Measurements from ENCODE around the gene NBPF1. TPM values are rescaled to one million over a fixed set of nuclear protein-coding genes. Genes with fewer than 3 reads are reported as not detected.
A peak's percentile ranks its signal among the peaks of the same experiment; 100 is the strongest.
"Not testable (repeated sequence)": the region's sequence is repeated elsewhere in the genome, so short reads cannot be mapped to it uniquely, and the experiment has no call there.

The NBPF1 gene
- total and polyA plus RNA-seq, 4 donors, result 4.3 to 83.8 (median 29.9) TPM

DNA sequence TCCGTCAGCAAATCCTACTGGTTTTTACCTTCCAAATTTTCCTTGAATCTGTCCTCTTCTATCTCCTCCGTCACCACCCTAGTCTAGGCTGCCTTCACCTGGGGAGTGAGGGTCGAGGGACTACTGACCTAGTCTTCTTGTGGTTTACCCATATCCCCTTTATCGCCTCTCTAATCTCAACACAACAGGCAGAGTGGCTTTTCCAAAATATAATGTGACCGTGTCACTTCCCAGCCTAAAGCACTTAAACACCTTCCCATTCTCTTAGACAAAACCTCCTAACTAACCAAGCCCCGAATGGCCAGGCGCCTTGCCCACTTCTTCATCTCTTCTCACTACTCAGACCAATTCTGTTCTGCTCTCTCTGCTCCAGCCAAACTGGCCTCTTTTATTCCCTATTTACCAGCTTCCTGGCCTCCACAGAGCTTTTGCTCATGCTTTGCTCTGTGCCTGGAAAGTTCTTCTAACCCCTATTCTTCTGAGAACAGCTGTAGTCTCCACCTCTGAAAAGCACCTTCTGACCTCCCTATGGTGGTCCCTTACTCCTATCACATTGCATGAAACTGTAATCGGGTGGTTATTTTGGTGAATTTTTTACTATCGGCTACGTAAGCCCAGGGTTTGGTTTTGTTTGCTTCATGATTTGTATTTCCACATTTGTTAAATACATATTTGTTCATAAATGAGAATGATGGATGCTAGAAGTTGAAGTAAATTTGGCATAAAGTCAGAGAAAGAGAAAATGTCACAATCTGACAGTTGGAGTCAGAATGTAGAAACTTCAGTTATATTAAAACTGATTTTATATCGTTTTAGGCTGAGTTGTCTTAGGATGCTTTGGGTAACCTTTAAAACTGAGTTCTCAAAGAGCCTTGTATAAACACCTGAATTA lies 1.2 kb upstream of the NBPF1 start:
- WGBS, 2 donors, result 69 to 76% methylated on average over 11 of the region's 11 CpGs
- Histone ChIP-seq H3K27me3 (ENCODE audit: control insufficient read depth in 3 of 3, insufficient read depth in 3 of 3, low read length in 2 of 3) (no peaks in the 10 kb centered on the region), H3K9ac (ENCODE audit: insufficient read depth in 1 of 2, low read length in 2 of 2) (no peak overlapping the region), H3K9me3 (ENCODE audit: control insufficient read depth in 4 of 4, insufficient read depth in 3 of 4, low read length in 3 of 4) (no peaks in the 10 kb centered on the region), H3K4me1 (ENCODE audit: control insufficient read depth in 5 of 5, insufficient read depth in 5 of 5, low read length in 5 of 5) (peaks cover 0 to 21% (median 6%) of the 10 kb centered on the region in 5 donors), H3K27ac (ENCODE audit: low read depth in 1 of 2, low read length in 1 of 2) (no peak overlapping the region), H3K4me3 (no peak overlapping the region), H3K36me3 (ENCODE audit: control insufficient read depth in 4 of 4, insufficient read depth in 4 of 4, low read length in 4 of 4) (peaks cover 0 to 8% (median 3%) of the 10 kb centered on the region in 4 donors)
- DNase-seq (no peak), ATAC-seq (ENCODE audit: insufficient read depth, low FRiP score) (no peak)
- no peak for TF ChIP-seq CTCF (IDR thresholded peaks at IDR 0.05; ENCODE audit: control extremely low read depth, extremely low read depth)

DNA sequence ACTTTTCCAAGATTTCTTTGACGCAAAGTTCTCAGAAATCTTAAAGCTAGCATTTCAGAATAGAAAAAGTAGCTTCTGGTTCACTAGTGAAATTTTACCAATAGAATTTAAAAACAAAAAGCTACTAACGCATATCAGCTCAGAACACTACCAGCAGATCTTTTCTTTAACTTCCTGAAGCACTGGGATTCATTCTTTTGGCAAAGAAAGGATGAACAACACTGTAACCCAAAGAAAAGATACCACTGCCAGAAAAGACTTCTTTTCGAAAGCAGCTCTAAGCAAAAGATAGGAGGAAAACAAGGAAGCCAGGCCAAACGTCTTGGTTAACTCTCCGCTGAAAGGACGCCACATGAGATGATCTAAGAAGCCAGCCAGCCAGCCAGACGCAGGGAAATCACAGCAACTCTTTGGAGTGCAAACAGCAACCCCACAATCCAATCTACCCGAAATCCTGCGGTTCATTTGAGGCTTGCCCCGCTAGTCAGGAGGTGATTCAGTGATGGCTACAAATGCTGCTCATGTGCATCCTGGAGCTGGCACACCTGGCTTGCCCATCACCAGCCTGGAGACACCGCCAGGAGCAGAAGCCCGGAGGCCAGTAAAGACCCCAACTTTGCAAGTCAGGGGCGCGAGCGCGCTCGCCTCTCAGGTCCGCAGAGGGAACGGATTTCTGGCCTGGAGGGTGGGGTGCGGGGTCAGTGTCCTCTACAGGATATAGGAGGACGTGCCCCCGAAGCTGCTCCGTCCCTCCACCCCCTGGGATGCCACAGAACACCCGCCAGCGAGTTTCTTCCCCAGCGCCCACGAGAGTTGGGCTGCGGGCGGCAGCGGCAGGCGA lies 812 bp downstream of the NBPF1 start:
- ATAC-seq (ENCODE audit: insufficient read depth, low FRiP score), result peak; percentile 15
- peak; percentile 82 to 96 (median 92) for DNase-seq
- no peaks in the 10 kb centered on the region for H3K27me3 ChIP-seq (ENCODE audit: control insufficient read depth in 3 of 3, insufficient read depth in 3 of 3, low read length in 2 of 3)
- peak overlapping the region; percentile 72 for H3K4me3 ChIP-seq
- no peak for TF ChIP-seq CTCF (IDR thresholded peaks at IDR 0.05; ENCODE audit: control extremely low read depth, extremely low read depth)
- 4 to 6% methylated on average over 31 of the region's 31 CpGs for WGBS, 2 donors
- H3K36me3 ChIP-seq (ENCODE audit: control insufficient read depth in 4 of 4, insufficient read depth in 4 of 4, low read length in 4 of 4), result peaks cover 0 to 12% (median 10%) of the 10 kb centered on the region in 4 donors
- no peaks in the 10 kb centered on the region for H3K9me3 ChIP-seq (ENCODE audit: control insufficient read depth in 4 of 4, insufficient read depth in 3 of 4, low read length in 3 of 4)
- peak overlapping the region in 1 of 2 donors; percentile 49 for H3K27ac ChIP-seq (ENCODE audit: low read depth in 1 of 2, low read length in 1 of 2)
- H3K4me1 ChIP-seq (ENCODE audit: control insufficient read depth in 5 of 5, insufficient read depth in 5 of 5, low read length in 5 of 5), result peaks cover 0 to 21% (median 6%) of the 10 kb centered on the region in 5 donors
- H3K9ac ChIP-seq (ENCODE audit: insufficient read depth in 1 of 2, low read length in 2 of 2), result peak overlapping the region in 1 of 2 donors; percentile 66

DNA sequence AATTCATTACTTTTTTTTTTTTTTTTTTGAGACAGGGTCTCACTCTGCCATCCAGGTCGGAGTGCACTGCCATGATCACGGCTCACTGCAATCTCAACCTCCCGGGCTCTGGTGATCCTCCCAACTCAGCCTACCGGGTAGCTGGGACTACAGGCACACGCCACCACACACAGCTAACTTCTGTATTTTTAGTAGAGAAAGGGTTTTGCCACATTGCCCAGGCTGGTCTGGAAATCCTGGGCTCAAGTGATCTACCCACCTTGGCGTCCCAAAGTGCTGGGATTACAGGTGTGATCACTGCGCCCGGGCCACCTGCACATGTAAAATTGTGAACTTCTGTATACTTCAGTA lies 1.4 kb downstream of the NBPF1 start:
- ATAC-seq (ENCODE audit: insufficient read depth, low FRiP score); H3K27ac ChIP-seq (ENCODE audit: low read depth in 1 of 2, low read length in 1 of 2); H3K27me3 ChIP-seq (ENCODE audit: control insufficient read depth in 3 of 3, insufficient read depth in 3 of 3, low read length in 2 of 3); H3K4me3 ChIP-seq; H3K9me3 ChIP-seq (ENCODE audit: control insufficient read depth in 4 of 4, insufficient read depth in 3 of 4, low read length in 3 of 4): not testable (repeated sequence)
- DNase-seq, result peak in 1 of 3 donors; percentile 10
- 84 to 88% methylated on average over 8 of the region's 8 CpGs for WGBS, 2 donors
- Histone ChIP-seq H3K4me1 (ENCODE audit: control insufficient read depth in 5 of 5, insufficient read depth in 5 of 5, low read length in 5 of 5) (peaks cover 0 to 21% (median 6%) of the 10 kb centered on the region in 5 donors), H3K36me3 (ENCODE audit: control insufficient read depth in 4 of 4, insufficient read depth in 4 of 4, low read length in 4 of 4) (peaks cover 0 to 18% (median 13%) of the 10 kb centered on the region in 4 donors), H3K9ac (ENCODE audit: insufficient read depth in 1 of 2, low read length in 2 of 2) (peak overlapping the region in 1 of 2 donors; percentile 66)

- not testable (repeated sequence) for ATAC-seq (ENCODE audit: insufficient read depth, low FRiP score); H3K27ac ChIP-seq (ENCODE audit: low read depth in 1 of 2, low read length in 1 of 2); H3K9me3 ChIP-seq (ENCODE audit: control insufficient read depth in 4 of 4, insufficient read depth in 3 of 4, low read length in 3 of 4); DNase-seq; H3K27me3 ChIP-seq (ENCODE audit: control insufficient read depth in 3 of 3, insufficient read depth in 3 of 3, low read length in 2 of 3); H3K4me3 ChIP-seq; H3K9ac ChIP-seq (ENCODE audit: insufficient read depth in 1 of 2, low read length in 2 of 2)
- WGBS, 2 donors, result 89 to 93% methylated on average over 4 of the region's 4 CpGs
- Histone ChIP-seq H3K36me3 (ENCODE audit: control insufficient read depth in 4 of 4, insufficient read depth in 4 of 4, low read length in 4 of 4) (peaks cover 2 to 22% (median 16%) of the 10 kb centered on the region in 4 donors), H3K4me1 (ENCODE audit: control insufficient read depth in 5 of 5, insufficient read depth in 5 of 5, low read length in 5 of 5) (peaks cover 0 to 21% (median 7%) of the 10 kb centered on the region in 5 donors)
These were observed 2.2 kb downstream of the NBPF1 start for GRCh38 chr1:16611164-16611563.

DNA sequence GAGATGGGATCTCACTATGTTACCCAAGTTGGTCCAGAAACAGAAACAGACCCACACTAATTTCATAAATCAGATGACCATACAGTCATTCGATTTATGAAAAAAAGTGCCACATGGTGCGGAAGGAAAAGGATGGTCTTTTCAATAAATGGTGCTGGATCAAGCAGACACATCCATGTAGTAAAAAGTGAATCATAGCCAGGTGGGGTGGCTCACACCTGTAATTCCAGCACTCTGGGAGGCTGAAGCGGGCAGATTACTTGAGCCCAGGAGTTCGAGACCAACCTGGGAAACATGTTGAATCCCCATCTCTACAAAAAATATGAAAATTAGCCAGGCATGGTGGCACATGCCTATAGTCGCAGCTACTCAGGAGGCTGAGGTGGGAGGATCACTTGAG lies 2.8 kb downstream of the NBPF1 start:
- WGBS, 2 donors, result 95% methylated on average over 5 of the region's 5 CpGs
- peaks cover 0 to 21% (median 7%) of the 10 kb centered on the region in 5 donors for H3K4me1 ChIP-seq (ENCODE audit: control insufficient read depth in 5 of 5, insufficient read depth in 5 of 5, low read length in 5 of 5)
- not testable (repeated sequence) for H3K27ac ChIP-seq (ENCODE audit: low read depth in 1 of 2, low read length in 1 of 2); ATAC-seq (ENCODE audit: insufficient read depth, low FRiP score); H3K4me3 ChIP-seq; H3K9ac ChIP-seq (ENCODE audit: insufficient read depth in 1 of 2, low read length in 2 of 2); DNase-seq; H3K9me3 ChIP-seq (ENCODE audit: control insufficient read depth in 4 of 4, insufficient read depth in 3 of 4, low read length in 3 of 4); H3K27me3 ChIP-seq (ENCODE audit: control insufficient read depth in 3 of 3, insufficient read depth in 3 of 3, low read length in 2 of 3)
- peaks cover 8 to 24% (median 17%) of the 10 kb centered on the region in 4 donors for H3K36me3 ChIP-seq (ENCODE audit: control insufficient read depth in 4 of 4, insufficient read depth in 4 of 4, low read length in 4 of 4)

GRCh38 chr1:16609761-16610160 lies 3.6 kb downstream of the NBPF1 start:
- H3K9me3 ChIP-seq (ENCODE audit: control insufficient read depth in 4 of 4, insufficient read depth in 3 of 4, low read length in 3 of 4); H3K27me3 ChIP-seq (ENCODE audit: control insufficient read depth in 3 of 3, insufficient read depth in 3 of 3, low read length in 2 of 3); H3K4me3 ChIP-seq; DNase-seq; H3K27ac ChIP-seq (ENCODE audit: low read depth in 1 of 2, low read length in 1 of 2); H3K9ac ChIP-seq (ENCODE audit: insufficient read depth in 1 of 2, low read length in 2 of 2); ATAC-seq (ENCODE audit: insufficient read depth, low FRiP score): not testable (repeated sequence)
- Histone ChIP-seq H3K4me1 (ENCODE audit: control insufficient read depth in 5 of 5, insufficient read depth in 5 of 5, low read length in 5 of 5) (peaks cover 0 to 21% (median 7%) of the 10 kb centered on the region in 5 donors), H3K36me3 (ENCODE audit: control insufficient read depth in 4 of 4, insufficient read depth in 4 of 4, low read length in 4 of 4) (peaks cover 10 to 28% (median 17%) of the 10 kb centered on the region in 4 donors)
- WGBS, 2 donors, result 78 to 82% methylated on average over 4 of the region's 4 CpGs

All from lung (tissue), 12 donors.